CD4-positive, CD25-positive, alpha-beta regulatory T cell (primary cell): ENCODE results near the gene KNOP1. TPM values are rescaled to one million over a fixed set of nuclear protein-coding genes. Genes with fewer than 3 reads are reported as not detected.
A peak's percentile ranks its signal among the peaks of the same experiment; 100 is the strongest.
"Not testable (repeated sequence)": the region's sequence is repeated elsewhere in the genome, so short reads cannot be mapped to it uniquely, and the experiment has no call there.

ENCODE experiments used
- ATAC-seq, 2 donors: fragments of 150-1000 bp; cut with Tn5 transposase; one replicate each; pipeline ENCODE4 v1.10.0; 2021; ENCODE audit warnings: low read depth in 2 of 2, moderate number of reproducible peaks in 2 of 2, moderate library complexity in 1 of 2
- DNase-seq, 3 donors: peaks; one replicate each; pipeline versions ENCODE4 v3.0.0 to v3.0.0-alpha.2; 2012 to 2022; ENCODE audit warnings: mixed read lengths in 1 of 3
- H3K27ac ChIP-seq: one replicate; pipeline ENCODE4 v1.7.0; 2013; ENCODE audit warnings: mild to moderate bottlenecking, low read length; ENCODE audit not compliant: insufficient read depth, poor library complexity, severe bottlenecking
- H3K27me3 ChIP-seq: one replicate; pipeline ENCODE4 v1.7.0; 2013; ENCODE audit warnings: low read length; ENCODE audit not compliant: control insufficient read depth, insufficient read depth
- H3K36me3 ChIP-seq: one replicate; pipeline ENCODE4 v1.7.0; 2013; ENCODE audit warnings: mild to moderate bottlenecking, low read length, moderate library complexity; ENCODE audit not compliant: control insufficient read depth, insufficient read depth
- H3K4me1 ChIP-seq: 2 replicates; pipeline ENCODE4 v1.7.0; 2013; ENCODE audit warnings: mild to moderate bottlenecking, low read length; ENCODE audit not compliant: insufficient read depth, control insufficient read depth, poor library complexity, severe bottlenecking
- H3K4me3 ChIP-seq: one replicate; pipeline ENCODE4 v1.7.0; 2013; ENCODE audit warnings: low read depth, mild to moderate bottlenecking, low read length, moderate library complexity
- H3K9me3 ChIP-seq, 2 experiments: 1 replicate in 1 of 2; 2 replicates in 1 of 2; pipeline ENCODE4 v1.7.0; 2013; ENCODE audit warnings: low read length in 2 of 2, mild to moderate bottlenecking in 1 of 2, moderate library complexity in 1 of 2; ENCODE audit not compliant: control insufficient read depth in 2 of 2
- H3K27ac Mint-ChIP-seq, 3 donors: one replicate each; pipeline ENCODE4 v1.8.0; 2020 to 2022; ENCODE audit warnings: mild to moderate bottlenecking in 3 of 3, mixed read lengths in 3 of 3, moderate library complexity in 2 of 3
- H3K27me3 Mint-ChIP-seq: one replicate; pipeline ENCODE4 v1.8.0; 2022; ENCODE audit warnings: mild to moderate bottlenecking, mixed read lengths
- H3K36me3 Mint-ChIP-seq: one replicate; pipeline ENCODE4 v1.8.0; 2020; ENCODE audit warnings: mixed read lengths
- H3K4me1 Mint-ChIP-seq, 4 donors: one replicate each; pipeline ENCODE4 v1.8.0; 2020 to 2022; ENCODE audit warnings: mixed read lengths in 4 of 4, mild to moderate bottlenecking in 1 of 4
- H3K4me3 Mint-ChIP-seq, 4 donors: one replicate each; pipeline ENCODE4 v1.8.0; 2020 to 2022; ENCODE audit warnings: mild to moderate bottlenecking in 4 of 4, mixed read lengths in 4 of 4, moderate library complexity in 3 of 4
- H3K9me3 Mint-ChIP-seq, 7 donors: one replicate each; pipeline ENCODE4 v1.8.0; 2020 to 2022; ENCODE audit warnings: mixed read lengths in 7 of 7, mild to moderate bottlenecking in 3 of 7, moderate library complexity in 2 of 7
- polyA plus RNA-seq, 4 donors: library from polyadenylated mRNA; unstranded; fragments of 300-500 nt; fragmentation: Illumina TruSeq; gene quantifications; one replicate each; pipeline ENCODE4 v1.2.3, GENCODE V29; 2021
- total RNA-seq: library from RNA; stranded (reverse); gene quantifications from one replicate; pipeline ENCODE4 v1.2.3, GENCODE V29; 2022

The KNOP1 gene
- total and polyA plus RNA-seq, 5 donors from 2014 or later = 3.1 to 6.8 (median 6.4) TPM

GRCh38 chr16:19683453-19684236 lies 34.4 kb downstream of the KNOP1 start:
- ATAC-seq (no peak), DNase-seq (no peak)
- Mint-ChIP-seq H3K9me3 (peaks cover 0 to 21% (median 2%) of the 10 kb centered on the region in 7 donors), H3K4me3 (no peak overlapping the region), H3K4me1 (peaks cover 0 to 4% (median 0%) of the 10 kb centered on the region in 4 donors), H3K27me3 (no peaks in the 10 kb centered on the region), H3K27ac (peak overlapping the region in 1 of 3 donors; percentile 20), H3K36me3 (peaks cover 63% of the 10 kb centered on the region)
- Histone ChIP-seq H3K4me3 (no peak overlapping the region), H3K27me3 (no peaks in the 10 kb centered on the region), H3K9me3 (peaks cover 0 to 3% of the 10 kb centered on the region in 2 experiments), H3K36me3 (peaks cover 46% of the 10 kb centered on the region), H3K27ac (no peak overlapping the region), H3K4me1 (no peaks in the 10 kb centered on the region)

GRCh38 chr16:19681637-19682036 lies 36.4 kb downstream of the KNOP1 start:
- no peak overlapping the region for H3K4me3 Mint-ChIP-seq
- peaks cover 36% of the 10 kb centered on the region for H3K36me3 ChIP-seq
- H3K27ac Mint-ChIP-seq = no peak overlapping the region

GRCh38 chr16:19680881-19681340 lies 37.1 kb downstream of the KNOP1 start:
- DNase-seq (no peak), ATAC-seq (no peak)
- Mint-ChIP-seq H3K9me3 (peaks cover 0 to 21% (median 2%) of the 10 kb centered on the region in 7 donors), H3K4me3 (no peak overlapping the region), H3K4me1 (peaks cover 0 to 2% (median 0%) of the 10 kb centered on the region in 4 donors), H3K27ac (peak overlapping the region in 2 of 3 donors; percentile 30 to 63), H3K36me3 (peaks cover 55% of the 10 kb centered on the region), H3K27me3 (no peaks in the 10 kb centered on the region)
- no peaks in the 10 kb centered on the region for H3K4me1 ChIP-seq
- H3K27ac ChIP-seq = no peak overlapping the region
- H3K27me3 ChIP-seq = no peaks in the 10 kb centered on the region
- peaks cover 36% of the 10 kb centered on the region for H3K36me3 ChIP-seq
- H3K4me3 ChIP-seq = no peak overlapping the region
- H3K9me3 ChIP-seq = peaks cover 0 to 3% of the 10 kb centered on the region in 2 experiments

More at GRCh38 chr16:19681637-19682036, 36.4 kb downstream of the KNOP1 start:
- Mint-ChIP-seq H3K27me3 (no peaks in the 10 kb centered on the region), H3K36me3 (peaks cover 52% of the 10 kb centered on the region), H3K9me3 (peaks cover 0 to 21% (median 2%) of the 10 kb centered on the region in 7 donors), H3K4me1 (peaks cover 0 to 2% (median 0%) of the 10 kb centered on the region in 4 donors)
- Histone ChIP-seq H3K9me3 (peaks cover 0 to 3% of the 10 kb centered on the region in 2 experiments), H3K4me3 (no peak overlapping the region), H3K27me3 (no peaks in the 10 kb centered on the region), H3K27ac (no peak overlapping the region), H3K4me1 (no peaks in the 10 kb centered on the region)
- DNase-seq (no peak), ATAC-seq (no peak)

- not testable (repeated sequence) for H3K27ac Mint-ChIP-seq, H3K4me1 ChIP-seq, H3K4me3 Mint-ChIP-seq, DNase-seq, ATAC-seq, H3K4me1 Mint-ChIP-seq, H3K4me3 ChIP-seq, H3K27ac ChIP-seq, H3K27me3 Mint-ChIP-seq, H3K9me3 ChIP-seq, H3K27me3 ChIP-seq, H3K9me3 Mint-ChIP-seq
- H3K36me3 Mint-ChIP-seq = peaks cover 50% of the 10 kb centered on the region
- H3K36me3 ChIP-seq = peaks cover 24% of the 10 kb centered on the region
Observed at GRCh38 chr16:19679281-19679680, 38.7 kb downstream of the KNOP1 start.

GRCh38 chr16:19678804-19679203 lies 39.2 kb downstream of the KNOP1 start:
- H3K27ac Mint-ChIP-seq = no peak overlapping the region
- H3K36me3 Mint-ChIP-seq = peaks cover 50% of the 10 kb centered on the region

GRCh38 chr16:19677402-19677801 lies 40.6 kb downstream of the KNOP1 start:
- H3K27ac ChIP-seq = no peak overlapping the region
- peaks cover 0 to 2% (median 0%) of the 10 kb centered on the region in 4 donors for H3K4me1 Mint-ChIP-seq
- no peaks in the 10 kb centered on the region for H3K4me1 ChIP-seq
- H3K4me3 ChIP-seq = no peak overlapping the region
- H3K36me3 Mint-ChIP-seq = peaks cover 43% of the 10 kb centered on the region
- no peaks in the 10 kb centered on the region for H3K9me3 Mint-ChIP-seq
- H3K9me3 ChIP-seq = no peaks in the 10 kb centered on the region
- no peaks in the 10 kb centered on the region for H3K27me3 Mint-ChIP-seq
- DNase-seq (no peak), ATAC-seq (no peak)
- H3K4me3 Mint-ChIP-seq = no peak overlapping the region
- H3K27ac Mint-ChIP-seq = peak overlapping the region in 1 of 3 donors; percentile 46
- H3K27me3 ChIP-seq = no peaks in the 10 kb centered on the region
- peaks cover 7% of the 10 kb centered on the region for H3K36me3 ChIP-seq

More at GRCh38 chr16:19678804-19679203, 39.2 kb downstream of the KNOP1 start:
- ATAC-seq (no peak), DNase-seq (no peak)
- no peaks in the 10 kb centered on the region for H3K27me3 Mint-ChIP-seq
- no peaks in the 10 kb centered on the region for H3K4me1 ChIP-seq
- no peak overlapping the region for H3K4me3 Mint-ChIP-seq
- H3K36me3 ChIP-seq = peaks cover 20% of the 10 kb centered on the region
- peaks cover 0 to 8% (median 0%) of the 10 kb centered on the region in 7 donors for H3K9me3 Mint-ChIP-seq
- H3K9me3 ChIP-seq = peaks cover 0 to 2% of the 10 kb centered on the region in 2 experiments
- peaks cover 0 to 2% (median 0%) of the 10 kb centered on the region in 4 donors for H3K4me1 Mint-ChIP-seq
- H3K4me3 ChIP-seq = no peak overlapping the region
- no peaks in the 10 kb centered on the region for H3K27me3 ChIP-seq
- no peak overlapping the region for H3K27ac ChIP-seq

GRCh38 chr16:19674485-19674884 lies 43.5 kb downstream of the KNOP1 start:
- Histone ChIP-seq H3K9me3 (no peaks in the 10 kb centered on the region), H3K4me3 (no peak overlapping the region), H3K4me1 (no peaks in the 10 kb centered on the region), H3K36me3 (peaks cover 13% of the 10 kb centered on the region), H3K27ac (no peak overlapping the region), H3K27me3 (no peaks in the 10 kb centered on the region)
- peaks cover 28% of the 10 kb centered on the region for H3K36me3 Mint-ChIP-seq
- no peak for DNase-seq
- ATAC-seq = no peak
- H3K27ac Mint-ChIP-seq = no peak overlapping the region
- no peaks in the 10 kb centered on the region for H3K27me3 Mint-ChIP-seq
- no peaks in the 10 kb centered on the region for H3K9me3 Mint-ChIP-seq
- H3K4me1 Mint-ChIP-seq = no peaks in the 10 kb centered on the region
- H3K4me3 Mint-ChIP-seq = no peak overlapping the region
